WTC11 (cell line): Measurements from ENCODE around the gene MACROD2. TPM values are rescaled to one million over a fixed set of nuclear protein-coding genes. Genes with fewer than 3 reads are reported as not detected.

ENCODE experiments used
- ATAC-seq: fragments of 200-7000 bp; cut with Tn5 transposase; 2 replicates; pipeline ENCODE4 v1.10.0; 2021; ENCODE audit warnings: mild to moderate bottlenecking, moderate library complexity
- CTCF ChIA-PET: fragments of 300-600 bp; sonication (Branson Sonifier 250); formaldehyde crosslinking; loops from one replicate; lab custom pipeline; 2021; ENCODE audit warnings: antibody characterized with exemption; lab: Charles Lee
- POLR2A ChIA-PET: fragments of 350-600 bp; sonication (Branson Sonifier 250); formaldehyde crosslinking; loops from one replicate; lab custom pipeline; 2021; ENCODE audit warnings: antibody characterized with exemption; lab: Charles Lee
- DNase-seq: peaks from one replicate; pipeline ENCODE4 v3.0.0; 2021; ENCODE audit warnings: low spot score
- H3K27ac Mint-ChIP-seq: 2 replicates; pipeline ENCODE4 v1.8.0; 2021; ENCODE audit warnings: mixed read lengths
- H3K27me3 Mint-ChIP-seq: 2 replicates; pipeline ENCODE4 v1.8.0; 2021; ENCODE audit warnings: low read depth, mild to moderate bottlenecking, moderate library complexity, mixed read lengths
- H3K36me3 Mint-ChIP-seq: 2 replicates; pipeline ENCODE4 v1.8.0; 2021; ENCODE audit warnings: mixed read lengths
- H3K4me1 Mint-ChIP-seq: 2 replicates; pipeline ENCODE4 v1.8.0; 2022; ENCODE audit warnings: mixed read lengths
- H3K4me3 Mint-ChIP-seq: 2 replicates; pipeline ENCODE4 v1.8.0; 2021; ENCODE audit warnings: mild to moderate bottlenecking, moderate library complexity, mixed read lengths
- H3K9me3 Mint-ChIP-seq: 2 replicates; pipeline ENCODE4 v1.8.0; 2021; ENCODE audit warnings: mixed read lengths
- ATF1 ChIP-seq: sonication (generic); formaldehyde crosslinking; IDR thresholded peaks from 2 replicates; pipeline ENCODE4 v1.8.1; 2023; ENCODE audit warnings: mild to moderate bottlenecking, moderate library complexity, missing genetic modification reagents
- ATF3 ChIP-seq: sonication (generic); formaldehyde crosslinking; conservative IDR thresholded peaks from 2 replicates; pipeline ENCODE4 v1.8.1; 2022; ENCODE audit warnings: mild to moderate bottlenecking, missing genetic modification reagents
- CREM ChIP-seq: sonication (generic); formaldehyde crosslinking; IDR thresholded peaks from 2 replicates; pipeline ENCODE4 v1.8.1; 2022; ENCODE audit warnings: mild to moderate bottlenecking, missing genetic modification reagents, moderate library complexity
- CTCF ChIP-seq: fragments of 200-600 bp; IDR thresholded peaks from 2 replicates; pipeline ENCODE4 v1.8.0; 2022; ENCODE audit warnings: antibody characterized with exemption
- E2F4 ChIP-seq: sonication (generic); formaldehyde crosslinking; IDR thresholded peaks from 2 replicates; pipeline ENCODE4 v1.8.1; 2022; ENCODE audit warnings: low read depth, mild to moderate bottlenecking, moderate library complexity, missing genetic modification reagents, borderline replicate concordance
- FOXK1 ChIP-seq: sonication (generic); formaldehyde crosslinking; IDR thresholded peaks from 2 replicates; pipeline ENCODE4 v1.8.0; 2022; ENCODE audit warnings: mild to moderate bottlenecking, moderate library complexity, missing genetic modification reagents
- GRHL2 ChIP-seq: fragments of 250-450 bp; sonication (Bioruptor Pico); IDR thresholded peaks from 2 replicates; pipeline ENCODE4 v1.8.0; 2022; ENCODE audit warnings: mild to moderate bottlenecking, moderate library complexity; ENCODE audit not compliant: insufficient replicate concordance, severe bottlenecking
- HMGXB4 ChIP-seq: sonication (generic); formaldehyde crosslinking; IDR thresholded peaks from 2 replicates; pipeline ENCODE4 v1.8.1; 2023; ENCODE audit warnings: mild to moderate bottlenecking, moderate library complexity, missing genetic modification reagents
- KAT7 ChIP-seq: sonication (generic); formaldehyde crosslinking; IDR thresholded peaks from 2 replicates; pipeline ENCODE4 v1.8.1; 2023; ENCODE audit warnings: missing genetic modification reagents, mild to moderate bottlenecking, borderline replicate concordance
- MLX ChIP-seq: sonication (generic); formaldehyde crosslinking; IDR thresholded peaks from 2 replicates; pipeline ENCODE4 v1.8.1; 2023; ENCODE audit warnings: mild to moderate bottlenecking, missing genetic modification reagents, moderate library complexity
- MYBL2 ChIP-seq: sonication (generic); formaldehyde crosslinking; IDR thresholded peaks from 2 replicates; pipeline ENCODE4 v1.8.1; 2023; ENCODE audit warnings: mild to moderate bottlenecking, moderate library complexity, missing genetic modification reagents
- NFE2L1 ChIP-seq: sonication (generic); formaldehyde crosslinking; IDR thresholded peaks from 2 replicates; pipeline ENCODE4 v1.8.1; 2023; ENCODE audit warnings: missing genetic modification reagents
- PREB ChIP-seq: sonication (generic); formaldehyde crosslinking; IDR thresholded peaks from 2 replicates; pipeline ENCODE4 v1.8.1; 2022; ENCODE audit warnings: mild to moderate bottlenecking, missing genetic modification reagents, moderate library complexity, borderline replicate concordance
- RORB ChIP-seq: fragments of 250-450 bp; sonication (Bioruptor Pico); IDR thresholded peaks from 2 replicates; pipeline ENCODE4 v1.9.0; 2021; ENCODE audit warnings: mild to moderate bottlenecking
- SMAD4 ChIP-seq: sonication (generic); formaldehyde crosslinking; IDR thresholded peaks from 2 replicates; pipeline ENCODE4 v1.8.0; 2022; ENCODE audit warnings: mild to moderate bottlenecking, missing genetic modification reagents
- ZNF396 ChIP-seq: fragments of 250-450 bp; sonication (Bioruptor Pico); IDR thresholded peaks from 2 replicates; pipeline ENCODE4 v1.8.0; 2021; ENCODE audit warnings: mild to moderate bottlenecking, moderate library complexity, borderline replicate concordance
- ZNF425 ChIP-seq: fragments of 250-450 bp; sonication (Bioruptor Pico); conservative IDR thresholded peaks from 2 replicates; pipeline ENCODE4 v1.9.0; 2021; ENCODE audit warnings: mild to moderate bottlenecking
- total RNA-seq: library from RNA; stranded (reverse); gene quantifications from 3 replicates; pipeline ENCODE4 v1.2.3, GENCODE V29; 2021

MACROD2 gene
- total RNA-seq, 1 experiment from 2014 or later: 4.1 TPM

- H3K36me3 Mint-ChIP-seq: no peaks in the 10 kb centered on the region
- H3K27me3 Mint-ChIP-seq: no peaks in the 10 kb centered on the region
- no peaks in the 10 kb centered on the region for H3K9me3 Mint-ChIP-seq
- DNase-seq (no peak), ATAC-seq (no peak)
- no peak for TF ChIP-seq MYBL2 (CRISPR knock-in tag)
- no peak for TF ChIP-seq ZNF396 (CRISPR knock-in tag)
- TF ChIP-seq HMGXB4 (CRISPR knock-in tag): no peak
- H3K27ac Mint-ChIP-seq: no peak overlapping the region
- no peak overlapping the region for H3K4me3 Mint-ChIP-seq
- ChIA-PET CTCF (no interaction called here), POLR2A (no interaction called here)
- peaks cover 13% of the 10 kb centered on the region for H3K4me1 Mint-ChIP-seq
Measured at GRCh38 chr20:14304472-14304871, 309.2 kb downstream of the MACROD2 start.

- Mint-ChIP-seq H3K4me3 (no peak overlapping the region), H3K36me3 (no peaks in the 10 kb centered on the region), H3K27ac (no peak overlapping the region), H3K9me3 (no peaks in the 10 kb centered on the region), H3K27me3 (no peaks in the 10 kb centered on the region), H3K4me1 (peaks cover 19% of the 10 kb centered on the region)
- TF ChIP-seq NFE2L1 (CRISPR knock-in tag) (no peak), E2F4 (no peak), ZNF396 (CRISPR knock-in tag) (no peak), FOXK1 (CRISPR knock-in tag) (no peak), MLX (CRISPR knock-in tag) (no peak), KAT7 (CRISPR knock-in tag) (no peak), GRHL2 (no peak), SMAD4 (CRISPR knock-in tag) (no peak), CTCF (no peak), CREM (CRISPR knock-in tag) (no peak), PREB (no peak), ATF3 (no peak), ZNF425 (no peak), HMGXB4 (CRISPR knock-in tag) (no peak), ATF1 (CRISPR knock-in tag) (no peak), RORB (CRISPR knock-in tag) (no peak)
- DNase-seq: no peak
- CTCF ChIA-PET: interaction anchor here (1.8 kb wide), 1 partner anchor 29 kb away, joined by 7 read pairs; the partner anchor contains the start of gene FLRT3
- ATAC-seq: no peak
- POLR2A ChIA-PET: no interaction called here
Measured at GRCh38 chr20:14307956-14308355, 312.6 kb downstream of the MACROD2 start.
